Astrocyte of the cerebellum (primary cell): ENCODE data around the gene DPP6.

Experiments used
- DNase-seq: peaks from one replicate; pipeline ENCODE4 v3.0.0-alpha.2; 2011; ENCODE audit warnings: low read depth
- H3K4me3 ChIP-seq: 2 replicates; pipeline ENCODE4 v1.5.1; 2011; ENCODE audit warnings: mild to moderate bottlenecking, low read depth, low read length, moderate library complexity
- in situ Hi-C: cut with HindIII; loops from 2 replicates; pipeline ENCODE4 v1.10.0; 2017; ENCODE audit warnings: low sequenced_read_pairs
- TF ChIP-seq, protein P1 (sequence below): IDR thresholded peaks from 2 replicates; pipeline ENCODE4 v1.5.1; 2012; ENCODE audit warnings: low read length, low read depth, moderate library complexity, mild to moderate bottlenecking; ENCODE audit errors: missing control alignments

The DPP6 gene

DNA sequence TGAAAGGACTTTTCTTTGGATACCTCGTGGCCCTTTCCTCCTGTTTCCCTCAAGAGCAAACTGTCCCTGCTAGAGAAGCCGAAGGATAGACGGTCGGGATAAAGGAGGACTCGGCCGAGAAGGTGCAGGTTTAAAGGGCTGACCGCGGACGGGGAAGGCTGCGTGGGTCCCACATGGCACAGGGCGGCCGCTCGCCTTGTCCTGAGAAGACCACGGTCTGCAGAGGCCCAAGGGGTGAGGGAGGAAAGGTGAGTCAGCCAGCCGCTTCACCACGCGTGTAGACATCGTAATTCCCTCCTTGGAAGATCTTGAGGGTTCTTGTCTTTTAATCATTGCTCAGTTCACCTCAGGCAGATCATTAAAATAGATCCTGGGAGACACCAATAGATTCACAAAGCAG, 253.8 kb downstream of the DPP6 start:
- no peak overlapping the region for H3K4me3 ChIP-seq
- in situ Hi-C loops = no loop called here
- TF ChIP-seq, protein P1, sequence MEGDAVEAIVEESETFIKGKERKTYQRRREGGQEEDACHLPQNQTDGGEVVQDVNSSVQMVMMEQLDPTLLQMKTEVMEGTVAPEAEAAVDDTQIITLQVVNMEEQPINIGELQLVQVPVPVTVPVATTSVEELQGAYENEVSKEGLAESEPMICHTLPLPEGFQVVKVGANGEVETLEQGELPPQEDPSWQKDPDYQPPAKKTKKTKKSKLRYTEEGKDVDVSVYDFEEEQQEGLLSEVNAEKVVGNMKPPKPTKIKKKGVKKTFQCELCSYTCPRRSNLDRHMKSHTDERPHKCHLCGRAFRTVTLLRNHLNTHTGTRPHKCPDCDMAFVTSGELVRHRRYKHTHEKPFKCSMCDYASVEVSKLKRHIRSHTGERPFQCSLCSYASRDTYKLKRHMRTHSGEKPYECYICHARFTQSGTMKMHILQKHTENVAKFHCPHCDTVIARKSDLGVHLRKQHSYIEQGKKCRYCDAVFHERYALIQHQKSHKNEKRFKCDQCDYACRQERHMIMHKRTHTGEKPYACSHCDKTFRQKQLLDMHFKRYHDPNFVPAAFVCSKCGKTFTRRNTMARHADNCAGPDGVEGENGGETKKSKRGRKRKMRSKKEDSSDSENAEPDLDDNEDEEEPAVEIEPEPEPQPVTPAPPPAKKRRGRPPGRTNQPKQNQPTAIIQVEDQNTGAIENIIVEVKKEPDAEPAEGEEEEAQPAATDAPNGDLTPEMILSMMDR = no peak
- DNase-seq = no peak

DNA sequence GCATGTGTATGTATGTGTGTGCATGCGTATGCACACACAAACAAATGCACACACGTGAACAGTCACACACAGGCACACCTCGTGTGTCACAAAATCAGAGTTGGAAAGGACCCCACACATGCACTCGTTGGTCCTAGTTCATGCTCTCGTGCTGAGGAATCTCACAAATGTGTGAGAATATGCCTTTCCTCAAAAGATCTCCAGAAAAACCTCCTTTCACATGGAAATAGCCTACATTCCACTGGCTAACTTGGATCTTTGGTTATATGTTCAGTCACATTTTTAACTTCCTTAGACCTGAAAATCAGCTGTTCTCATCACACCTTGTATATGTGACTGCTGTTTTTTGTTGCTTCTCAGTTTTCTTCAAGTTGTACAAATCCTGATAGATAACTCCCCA, 256.7 kb downstream of the DPP6 start:
- TF ChIP-seq, protein P1 = no peak
- H3K4me3 ChIP-seq = no peak overlapping the region
- DNase-seq = no peak
- in situ Hi-C loops = no loop called here

DNA sequence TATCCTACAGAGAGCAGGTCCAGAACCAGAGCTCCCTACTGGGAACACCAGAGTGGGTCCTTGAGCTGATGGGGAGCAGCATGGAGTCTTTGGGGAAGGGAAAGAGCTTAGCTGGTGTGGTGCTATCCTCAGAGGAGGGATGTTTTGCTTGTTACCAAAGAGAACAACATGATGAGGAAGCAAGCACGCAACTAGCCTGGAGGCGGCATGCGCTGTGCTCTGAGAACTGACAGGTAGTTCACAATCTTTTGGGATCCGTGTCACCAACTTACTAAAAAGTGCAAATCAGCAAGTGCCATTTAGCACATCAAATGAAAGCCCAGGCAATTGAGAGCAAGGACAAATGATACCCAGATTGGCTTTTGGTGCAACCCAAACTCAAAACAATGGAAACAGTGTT, 257.9 kb downstream of the DPP6 start:
- TF ChIP-seq, protein P1 = no peak
- in situ Hi-C loops = no loop called here
- no peak overlapping the region for H3K4me3 ChIP-seq
- DNase-seq = no peak

DNA sequence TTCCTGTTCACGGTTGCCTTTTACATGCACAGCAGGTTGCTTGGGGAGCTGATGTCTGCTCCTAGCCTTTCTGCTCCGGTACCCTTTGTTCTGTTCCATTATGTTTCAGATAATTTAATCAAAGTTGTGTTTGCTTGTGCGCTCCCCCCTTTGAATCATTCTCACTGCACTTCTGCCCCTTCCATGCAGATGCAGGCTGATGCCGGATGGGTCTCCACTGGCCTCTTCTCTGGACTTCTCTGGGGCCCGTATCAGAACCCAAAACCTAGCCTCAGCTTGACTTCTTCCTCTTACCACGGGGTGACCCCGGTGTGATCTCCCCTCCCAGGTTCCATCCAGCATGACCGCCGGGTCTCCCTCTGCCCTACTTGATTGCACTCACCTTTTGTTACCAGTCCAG, 272.0 kb downstream of the DPP6 start:
- no peak overlapping the region for H3K4me3 ChIP-seq
- in situ Hi-C loops = no loop called here
- TF ChIP-seq, protein P1 = no peak
- no peak for DNase-seq

DNA sequence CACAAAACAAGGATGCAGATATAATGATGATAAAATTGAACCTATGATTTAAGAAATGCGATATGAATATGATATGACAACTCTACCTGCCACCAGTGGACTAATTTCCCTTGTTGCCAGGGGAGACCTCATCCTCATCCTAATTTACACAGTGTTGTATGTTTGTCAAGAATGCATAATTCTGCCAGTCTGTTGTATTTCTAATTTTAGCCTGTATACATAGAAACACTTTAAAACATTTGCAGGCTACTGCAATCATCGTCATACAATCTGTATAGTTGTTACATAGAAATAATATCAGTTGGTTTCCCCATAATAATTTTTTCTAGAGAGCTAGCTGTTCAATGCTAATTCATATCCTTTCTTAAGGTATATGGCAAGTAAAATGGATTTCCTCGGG, 274.2 kb downstream of the DPP6 start:
- TF ChIP-seq, protein P1 = no peak
- in situ Hi-C loops = no loop called here
- no peak overlapping the region for H3K4me3 ChIP-seq
- no peak for DNase-seq

DNA sequence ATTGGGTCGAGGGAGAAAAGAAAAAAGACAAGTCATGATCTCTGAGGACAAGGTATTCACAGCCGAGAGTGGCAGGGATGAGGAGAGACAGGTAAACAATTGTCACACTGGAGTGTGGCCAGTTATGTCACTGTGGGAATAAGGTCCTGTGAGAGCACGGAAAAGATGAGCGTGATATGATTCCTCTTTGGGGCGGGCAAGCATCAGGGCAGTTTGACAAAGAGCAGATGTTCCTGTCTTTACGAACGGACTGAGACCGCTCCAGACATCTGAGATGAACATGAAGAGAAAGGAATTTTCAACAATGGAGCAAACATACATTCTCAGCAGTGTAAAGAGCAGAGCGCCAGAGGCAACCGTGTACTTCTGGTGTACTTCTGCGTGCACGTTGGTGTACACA, 278.1 kb downstream of the DPP6 start:
- no peak for DNase-seq
- H3K4me3 ChIP-seq = no peak overlapping the region
- in situ Hi-C loops = no loop called here
- TF ChIP-seq, protein P1 = no peak
